Measurements from ENCODE around the gene GNAS-AS1. TPM values are rescaled to one million over a fixed set of nuclear protein-coding genes. Genes with fewer than 3 reads are reported as not detected.

GNAS-AS1 gene
- total RNA-seq, 1 donor from 2014 or later = 1.4 TPM

DNA sequence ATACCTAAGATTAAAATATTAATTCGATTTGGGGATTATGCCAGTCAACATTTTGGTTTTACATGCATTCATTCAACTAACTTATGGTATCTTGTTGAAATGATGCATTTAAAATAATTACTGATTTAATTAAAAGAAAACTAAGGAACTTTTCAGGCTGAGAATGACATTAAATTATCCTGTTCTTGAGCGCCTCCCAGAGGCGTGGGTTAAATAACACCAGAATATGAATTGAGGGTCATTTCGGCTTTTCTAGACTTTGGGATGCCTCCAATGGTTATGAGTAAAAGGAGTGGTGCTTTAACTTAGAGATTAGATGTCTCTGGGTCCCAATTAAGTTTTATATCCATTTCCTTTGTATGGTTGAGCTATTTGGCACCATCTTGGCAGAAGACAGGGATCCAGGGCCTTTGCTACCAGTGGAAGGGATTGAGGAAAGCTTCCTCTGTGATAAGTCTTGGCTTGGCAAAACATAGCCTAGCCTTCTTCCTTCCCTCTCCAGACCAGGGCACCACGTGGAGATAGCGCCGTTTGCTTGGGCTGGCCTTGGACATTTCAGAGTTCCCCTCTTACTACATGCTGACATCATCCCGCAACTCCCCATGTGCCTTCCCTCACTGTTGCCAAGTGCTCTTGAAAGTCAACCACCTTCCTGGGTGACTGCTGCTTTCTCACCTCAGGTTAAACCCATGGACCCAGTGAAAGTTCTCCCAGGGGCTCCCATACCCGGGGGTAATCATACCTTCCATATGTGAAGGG, 30.5 kb upstream of the GNAS-AS1 start:
- intact Hi-C loops (cut with micrococcal nuclease) = no loop called here

DNA sequence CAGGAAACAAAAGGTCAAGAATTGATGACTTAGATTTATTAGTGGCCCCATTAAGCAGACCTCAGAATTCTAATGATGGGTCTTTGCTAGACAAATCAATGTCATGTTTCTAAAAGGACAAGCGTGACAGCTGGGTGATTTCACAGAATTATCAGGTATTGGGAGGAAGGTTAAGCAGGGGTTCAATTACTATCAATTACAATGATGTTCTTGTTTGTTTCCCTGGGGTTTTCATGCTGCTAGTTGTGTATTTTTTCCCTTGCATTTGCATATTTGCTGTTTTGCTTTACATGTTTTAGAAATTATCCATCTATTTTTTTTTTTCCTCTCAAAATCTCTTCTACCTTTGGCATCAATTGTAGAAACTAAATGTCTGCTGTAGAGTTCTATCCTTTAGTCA, 29.7 kb upstream of the GNAS-AS1 start:
- no peak for DNase-seq
- POLR2A ChIA-PET = no interaction called here
- no peak overlapping the region for H3K4me3 Mint-ChIP-seq
- CTCF ChIA-PET = no interaction called here
- no peaks in the 10 kb centered on the region for H3K27me3 Mint-ChIP-seq
- no peak overlapping the region for H3K27ac Mint-ChIP-seq
- no peaks in the 10 kb centered on the region for H3K36me3 Mint-ChIP-seq (ENCODE audit: low read depth)
- no peaks in the 10 kb centered on the region for H3K9me3 Mint-ChIP-seq
- ATAC-seq (ENCODE audit: low read depth) = no peak
- intact Hi-C loops (cut with micrococcal nuclease) = no loop called here
- H3K4me1 Mint-ChIP-seq = no peaks in the 10 kb centered on the region
- TF ChIP-seq, protein P1, sequence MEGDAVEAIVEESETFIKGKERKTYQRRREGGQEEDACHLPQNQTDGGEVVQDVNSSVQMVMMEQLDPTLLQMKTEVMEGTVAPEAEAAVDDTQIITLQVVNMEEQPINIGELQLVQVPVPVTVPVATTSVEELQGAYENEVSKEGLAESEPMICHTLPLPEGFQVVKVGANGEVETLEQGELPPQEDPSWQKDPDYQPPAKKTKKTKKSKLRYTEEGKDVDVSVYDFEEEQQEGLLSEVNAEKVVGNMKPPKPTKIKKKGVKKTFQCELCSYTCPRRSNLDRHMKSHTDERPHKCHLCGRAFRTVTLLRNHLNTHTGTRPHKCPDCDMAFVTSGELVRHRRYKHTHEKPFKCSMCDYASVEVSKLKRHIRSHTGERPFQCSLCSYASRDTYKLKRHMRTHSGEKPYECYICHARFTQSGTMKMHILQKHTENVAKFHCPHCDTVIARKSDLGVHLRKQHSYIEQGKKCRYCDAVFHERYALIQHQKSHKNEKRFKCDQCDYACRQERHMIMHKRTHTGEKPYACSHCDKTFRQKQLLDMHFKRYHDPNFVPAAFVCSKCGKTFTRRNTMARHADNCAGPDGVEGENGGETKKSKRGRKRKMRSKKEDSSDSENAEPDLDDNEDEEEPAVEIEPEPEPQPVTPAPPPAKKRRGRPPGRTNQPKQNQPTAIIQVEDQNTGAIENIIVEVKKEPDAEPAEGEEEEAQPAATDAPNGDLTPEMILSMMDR (IDR thresholded peaks at IDR 0.05) = no peak

More for the DNA sequence above, 30.5 kb upstream of the GNAS-AS1 start:
- H3K27ac Mint-ChIP-seq = no peak overlapping the region
- H3K36me3 Mint-ChIP-seq (ENCODE audit: low read depth) = no peaks in the 10 kb centered on the region
- no peak overlapping the region for H3K4me3 Mint-ChIP-seq
- ATAC-seq (ENCODE audit: low read depth) (no peak), DNase-seq (no peak)
- TF ChIP-seq, protein P1 (IDR thresholded peaks at IDR 0.05) = no peak
- H3K27me3 Mint-ChIP-seq = no peaks in the 10 kb centered on the region
- ChIA-PET CTCF (no interaction called here), POLR2A (interaction anchor here (0.5 kb wide), 1 partner anchor 99 kb away, joined by 3 read pairs; no protein-coding TSS in a partner anchor)
- no peaks in the 10 kb centered on the region for H3K9me3 Mint-ChIP-seq
- H3K4me1 Mint-ChIP-seq = no peaks in the 10 kb centered on the region

DNA sequence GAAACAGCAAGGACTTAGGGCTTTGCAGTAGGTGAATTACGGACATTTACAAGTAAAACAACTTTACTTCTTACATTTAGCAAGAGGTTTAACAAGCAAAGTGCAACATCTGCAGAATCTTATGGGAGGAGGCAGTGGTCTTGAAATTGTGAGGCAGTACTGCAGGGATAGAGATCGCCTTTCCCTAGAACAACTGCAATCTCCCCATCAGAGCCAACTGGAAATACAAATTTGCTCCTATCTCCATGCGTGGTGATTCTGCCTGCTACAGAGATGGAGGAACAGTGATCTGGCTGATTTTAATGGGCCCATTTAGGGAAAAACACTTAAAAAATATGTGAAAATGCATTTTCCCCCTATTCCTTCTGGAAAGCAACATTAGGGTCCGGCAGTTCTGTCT, 27.7 kb upstream of the GNAS-AS1 start:
- TF ChIP-seq, protein P1 (IDR thresholded peaks at IDR 0.05) = no peak
- Mint-ChIP-seq H3K4me1 (no peaks in the 10 kb centered on the region), H3K9me3 (no peaks in the 10 kb centered on the region), H3K27me3 (no peaks in the 10 kb centered on the region), H3K4me3 (no peak overlapping the region), H3K27ac (no peak overlapping the region), H3K36me3 (ENCODE audit: low read depth) (no peaks in the 10 kb centered on the region)
- ChIA-PET CTCF (no interaction called here), POLR2A (no interaction called here)
- no peak for ATAC-seq (ENCODE audit: low read depth)
- DNase-seq = no peak
- intact Hi-C loops (cut with micrococcal nuclease) = no loop called here

DNA sequence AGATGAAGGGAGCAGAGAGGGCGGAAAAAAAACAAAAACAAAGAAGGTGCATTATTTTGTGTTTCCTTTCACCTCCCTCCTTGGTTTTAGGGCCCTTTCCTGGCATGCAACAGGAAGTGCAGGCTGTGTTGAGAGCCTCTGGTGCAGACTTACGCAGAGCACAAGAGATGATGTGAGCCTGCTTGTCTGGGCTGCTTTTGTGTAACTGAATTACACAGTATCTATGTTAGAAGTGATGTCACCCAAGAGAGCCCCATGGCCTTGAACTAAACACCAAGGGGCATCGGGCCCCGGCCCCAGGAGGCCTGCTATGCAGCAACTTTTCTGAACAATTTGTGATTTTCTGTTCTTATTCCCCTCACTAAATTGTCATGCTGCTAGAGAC, 27.3 kb upstream of the GNAS-AS1 start:
- H3K27ac Mint-ChIP-seq = no peak overlapping the region
- CTCF ChIA-PET = no interaction called here
- POLR2A ChIA-PET = no interaction called here
- H3K9me3 Mint-ChIP-seq = no peaks in the 10 kb centered on the region
- no peak for ATAC-seq (ENCODE audit: low read depth)
- H3K4me3 Mint-ChIP-seq = no peak overlapping the region
- TF ChIP-seq, protein P1 (IDR thresholded peaks at IDR 0.05) = no peak
- no peak for DNase-seq
- no peaks in the 10 kb centered on the region for H3K36me3 Mint-ChIP-seq (ENCODE audit: low read depth)
- intact Hi-C loops (cut with micrococcal nuclease) = no loop called here
- no peaks in the 10 kb centered on the region for H3K27me3 Mint-ChIP-seq
- H3K4me1 Mint-ChIP-seq = no peaks in the 10 kb centered on the region

DNA sequence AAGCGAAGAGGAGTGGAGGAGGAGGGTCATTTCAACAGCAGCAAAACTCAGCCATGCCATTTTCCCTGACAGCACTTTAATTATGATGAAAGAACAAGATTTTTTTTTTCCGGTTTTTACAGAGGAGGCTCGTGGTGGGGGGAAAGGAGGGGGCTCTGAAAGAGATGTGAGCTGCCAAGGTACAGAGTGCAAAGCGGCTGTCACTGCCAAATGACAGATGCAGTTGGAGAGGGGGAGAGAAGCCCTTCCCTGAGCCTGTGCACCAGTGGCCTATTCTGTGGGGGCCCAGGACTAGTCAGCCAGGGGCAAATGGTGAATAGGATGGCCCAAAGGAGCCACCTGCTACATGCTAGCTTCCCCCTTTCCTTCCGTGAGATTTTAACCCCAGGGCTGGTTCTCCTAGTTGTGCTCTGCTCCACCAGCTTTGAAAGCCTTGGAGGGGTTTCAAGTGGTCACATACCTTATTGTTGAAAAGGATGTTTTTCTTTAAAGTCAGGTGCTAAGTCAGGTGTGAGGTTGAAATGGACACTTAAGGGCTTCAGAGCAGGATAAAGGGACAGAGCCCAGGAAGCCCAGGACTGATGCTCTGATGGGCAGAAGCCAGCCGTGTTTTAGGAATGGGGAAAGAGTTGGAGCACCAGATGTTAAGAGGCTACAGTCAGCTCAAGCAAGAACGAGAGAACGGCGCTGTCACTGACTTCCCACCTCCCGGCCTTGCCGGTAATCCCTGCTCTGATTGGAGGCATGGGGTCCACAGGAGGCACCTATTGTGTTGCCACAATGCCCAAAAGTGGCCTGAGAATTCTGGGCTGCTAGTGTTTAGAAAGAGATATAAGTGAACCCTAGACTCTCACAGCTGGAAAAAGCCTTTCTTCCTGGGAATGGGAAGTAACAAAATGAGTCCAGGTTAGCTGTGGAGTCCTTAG, 26.6 kb upstream of the GNAS-AS1 start:
- Mint-ChIP-seq H3K4me1 (peaks cover 2% of the 10 kb centered on the region), H3K9me3 (no peaks in the 10 kb centered on the region), H3K4me3 (no peak overlapping the region), H3K36me3 (ENCODE audit: low read depth) (no peaks in the 10 kb centered on the region), H3K27me3 (no peaks in the 10 kb centered on the region), H3K27ac (no peak overlapping the region)
- TF ChIP-seq, protein P1 (IDR thresholded peaks at IDR 0.05) = no peak
- ChIA-PET POLR2A (no interaction called here), CTCF (interaction anchor here (0.8 kb wide), 1 partner anchor 330 kb away, joined by 4 read pairs; no protein-coding TSS in a partner anchor)
- intact Hi-C loops (cut with micrococcal nuclease) = no loop called here
- no peak for DNase-seq
- no peak for ATAC-seq (ENCODE audit: low read depth)

Data from activated B cell treated with CpG ODN at 0.5 μM for 24 hours (primary cell).